WTC11 (cell line): ENCODE measurements around the gene COX7C. TPM values are rescaled to one million over a fixed set of nuclear protein-coding genes. Genes with fewer than 3 reads are reported as not detected.

Experiments used
- ATAC-seq: fragments of 200-7000 bp; cut with Tn5 transposase; 2 replicates; pipeline ENCODE4 v1.10.0; 2021; ENCODE audit warnings: mild to moderate bottlenecking, moderate library complexity
- CTCF ChIA-PET: fragments of 300-600 bp; sonication (Branson Sonifier 250); formaldehyde crosslinking; loops from one replicate; lab custom pipeline; 2021; ENCODE audit warnings: antibody characterized with exemption; lab: Charles Lee
- POLR2A ChIA-PET: fragments of 350-600 bp; sonication (Branson Sonifier 250); formaldehyde crosslinking; loops from one replicate; lab custom pipeline; 2021; ENCODE audit warnings: antibody characterized with exemption; lab: Charles Lee
- DNase-seq: peaks from one replicate; pipeline ENCODE4 v3.0.0; 2021; ENCODE audit warnings: low spot score
- H3K27ac Mint-ChIP-seq: 2 replicates; pipeline ENCODE4 v1.8.0; 2021; ENCODE audit warnings: mixed read lengths
- H3K27me3 Mint-ChIP-seq: 2 replicates; pipeline ENCODE4 v1.8.0; 2021; ENCODE audit warnings: low read depth, mild to moderate bottlenecking, moderate library complexity, mixed read lengths
- H3K36me3 Mint-ChIP-seq: 2 replicates; pipeline ENCODE4 v1.8.0; 2021; ENCODE audit warnings: mixed read lengths
- H3K4me1 Mint-ChIP-seq: 2 replicates; pipeline ENCODE4 v1.8.0; 2022; ENCODE audit warnings: mixed read lengths
- H3K4me3 Mint-ChIP-seq: 2 replicates; pipeline ENCODE4 v1.8.0; 2021; ENCODE audit warnings: mild to moderate bottlenecking, moderate library complexity, mixed read lengths
- H3K9me3 Mint-ChIP-seq: 2 replicates; pipeline ENCODE4 v1.8.0; 2021; ENCODE audit warnings: mixed read lengths
- AFF4 ChIP-seq: sonication (generic); formaldehyde crosslinking; IDR thresholded peaks from 2 replicates; pipeline ENCODE4 v1.8.1; 2023; ENCODE audit warnings: mild to moderate bottlenecking, missing genetic modification reagents, borderline replicate concordance
- ATF1 ChIP-seq: sonication (generic); formaldehyde crosslinking; IDR thresholded peaks from 2 replicates; pipeline ENCODE4 v1.8.1; 2023; ENCODE audit warnings: mild to moderate bottlenecking, moderate library complexity, missing genetic modification reagents
- CREM ChIP-seq: sonication (generic); formaldehyde crosslinking; IDR thresholded peaks from 2 replicates; pipeline ENCODE4 v1.8.1; 2022; ENCODE audit warnings: mild to moderate bottlenecking, missing genetic modification reagents, moderate library complexity
- E2F5 ChIP-seq: sonication (generic); formaldehyde crosslinking; IDR thresholded peaks from 2 replicates; pipeline ENCODE4 v1.8.1; 2022; ENCODE audit warnings: mild to moderate bottlenecking, moderate library complexity, missing genetic modification reagents
- ERG ChIP-seq: fragments of 250-450 bp; sonication (Bioruptor Pico); IDR thresholded peaks from 2 replicates; pipeline ENCODE4 v1.8.0; 2021; ENCODE audit warnings: mild to moderate bottlenecking
- NR1H2 ChIP-seq: sonication (generic); formaldehyde crosslinking; IDR thresholded peaks from 2 replicates; pipeline ENCODE4 v1.9.0; 2021; ENCODE audit warnings: mild to moderate bottlenecking, moderate library complexity, missing genetic modification reagents
- RELA ChIP-seq: sonication (generic); formaldehyde crosslinking; IDR thresholded peaks from 2 replicates; pipeline ENCODE4 v1.8.1; 2022; ENCODE audit warnings: missing genetic modification reagents, mild to moderate bottlenecking, borderline replicate concordance
- SOX15 ChIP-seq: fragments of 250-450 bp; sonication (Bioruptor Pico); IDR thresholded peaks from 2 replicates; pipeline ENCODE4 v1.9.0; 2021; ENCODE audit warnings: mild to moderate bottlenecking
- ZNF232 ChIP-seq: sonication (generic); formaldehyde crosslinking; IDR thresholded peaks from 2 replicates; pipeline ENCODE4 v1.8.0; 2022; ENCODE audit warnings: mild to moderate bottlenecking, missing genetic modification reagents
- total RNA-seq: library from RNA; stranded (reverse); gene quantifications from 3 replicates; pipeline ENCODE4 v1.2.3, GENCODE V29; 2021
- TF ChIP-seq, protein P1 (sequence below): fragments of 250-450 bp; sonication (Bioruptor Pico); conservative IDR thresholded peaks from 2 replicates; pipeline ENCODE4 v1.9.0; 2021; ENCODE audit warnings: mild to moderate bottlenecking
- TF ChIP-seq, protein P2 (sequence below): sonication (generic); formaldehyde crosslinking; IDR thresholded peaks from 2 replicates; pipeline ENCODE4 v1.8.1; 2023; ENCODE audit warnings: mild to moderate bottlenecking, missing genetic modification reagents
- TF ChIP-seq, protein P3 (sequence below): fragments of 250-450 bp; sonication (Bioruptor Pico); IDR thresholded peaks from 2 replicates; pipeline ENCODE4 v1.9.0; 2021; ENCODE audit warnings: moderate library complexity, mild to moderate bottlenecking, inconsistent platforms, borderline replicate concordance
- TF ChIP-seq, protein P4 (sequence below): fragments of 250-450 bp; sonication (Bioruptor Pico); IDR thresholded peaks from 2 replicates; pipeline ENCODE4 v1.9.0; 2021; ENCODE audit warnings: mild to moderate bottlenecking, borderline replicate concordance

The COX7C gene
- total RNA-seq, 1 experiment from 2014 or later = 858 TPM

DNA sequence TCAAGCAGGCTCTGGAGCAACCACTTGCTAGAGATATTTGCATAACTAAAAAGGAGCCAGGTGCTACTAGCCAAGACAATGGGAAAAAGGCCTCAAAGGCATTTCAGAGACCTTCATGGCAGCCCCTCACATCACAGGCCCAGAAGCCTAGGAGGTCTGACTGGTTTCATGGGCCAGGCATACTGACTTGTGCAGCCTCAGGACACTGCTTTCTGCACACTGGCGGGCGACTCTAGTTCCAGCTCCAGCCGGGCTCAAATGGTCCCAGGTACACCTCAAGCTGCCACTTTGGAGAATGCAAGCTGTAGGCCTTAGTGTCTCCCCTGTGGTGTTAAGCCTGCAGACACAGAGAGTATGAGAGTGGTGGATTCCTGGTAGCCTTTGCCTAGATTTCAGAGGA is 27.1 kb downstream of the COX7C start (continued):
- TF ChIP-seq, protein P1, sequence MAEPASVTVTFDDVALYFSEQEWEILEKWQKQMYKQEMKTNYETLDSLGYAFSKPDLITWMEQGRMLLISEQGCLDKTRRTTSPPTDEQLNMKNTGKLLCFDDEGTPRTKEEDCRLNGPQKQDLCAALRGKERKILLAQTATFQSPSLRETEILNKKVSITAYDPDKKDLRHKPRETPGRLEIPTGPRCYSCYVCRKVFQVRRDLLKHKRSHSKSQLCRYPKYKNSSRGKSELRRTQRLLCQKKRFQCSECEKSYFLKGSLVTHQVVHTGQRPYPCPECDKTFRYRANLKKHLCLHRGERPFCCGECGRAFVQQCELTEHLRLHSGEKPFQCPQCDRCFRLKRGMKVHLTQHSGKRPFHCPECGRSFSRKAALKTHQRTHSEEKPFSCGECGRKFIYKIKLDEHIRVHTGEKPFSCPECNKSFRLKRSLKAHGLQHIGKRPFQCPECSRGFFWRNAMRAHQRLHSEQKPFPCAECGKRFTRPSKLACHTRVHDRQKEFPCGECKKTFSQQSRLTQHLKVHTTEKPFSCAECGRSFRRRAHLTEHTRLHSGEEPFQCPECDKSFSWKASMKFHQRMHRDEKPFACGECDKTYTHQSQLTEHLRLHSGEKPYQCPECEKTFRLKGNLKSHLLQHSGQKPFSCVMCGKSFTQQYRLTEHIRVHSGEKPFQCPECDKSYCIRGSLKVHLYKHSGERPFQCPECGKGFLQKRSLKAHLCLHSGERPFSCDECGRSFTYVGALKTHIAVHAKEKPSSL = 0 out of 2 replicates have a peak, but pooled peaks have one; percentile 37

GRCh38 chr5:86645885-86646284 is 28.1 kb downstream of the COX7C start:
- Mint-ChIP-seq H3K36me3 (no peaks in the 10 kb centered on the region), H3K4me1 (peaks cover 79% of the 10 kb centered on the region), H3K27me3 (no peaks in the 10 kb centered on the region), H3K4me3 (0 out of 2 replicates have a peak overlapping the region, but pooled peaks have one; percentile 3), H3K9me3 (no peaks in the 10 kb centered on the region), H3K27ac (peak overlapping the region; percentile 97)
- CTCF ChIA-PET = interaction anchor here (1.5 kb wide), 1 partner anchor 182 kb away, joined by 3 read pairs; no protein-coding TSS in a partner anchor
- peak; percentile 13; the same call in 1 of the 2 replicates for ATAC-seq
- POLR2A ChIA-PET = no interaction called here
- no peak for DNase-seq
- TF ChIP-seq NR1H2 (CRISPR knock-in tag) (no peak), ATF1 (CRISPR knock-in tag) (no peak)

GRCh38 chr5:86646671-86647070 is 28.9 kb downstream of the COX7C start:
- Mint-ChIP-seq H3K36me3 (no peaks in the 10 kb centered on the region), H3K9me3 (no peaks in the 10 kb centered on the region), H3K4me1 (peaks cover 71% of the 10 kb centered on the region), H3K27me3 (no peaks in the 10 kb centered on the region), H3K4me3 (no peak overlapping the region), H3K27ac (peak overlapping the region; percentile 88)
- no peak for DNase-seq
- no peak for TF ChIP-seq AFF4
- TF ChIP-seq, protein P2, sequence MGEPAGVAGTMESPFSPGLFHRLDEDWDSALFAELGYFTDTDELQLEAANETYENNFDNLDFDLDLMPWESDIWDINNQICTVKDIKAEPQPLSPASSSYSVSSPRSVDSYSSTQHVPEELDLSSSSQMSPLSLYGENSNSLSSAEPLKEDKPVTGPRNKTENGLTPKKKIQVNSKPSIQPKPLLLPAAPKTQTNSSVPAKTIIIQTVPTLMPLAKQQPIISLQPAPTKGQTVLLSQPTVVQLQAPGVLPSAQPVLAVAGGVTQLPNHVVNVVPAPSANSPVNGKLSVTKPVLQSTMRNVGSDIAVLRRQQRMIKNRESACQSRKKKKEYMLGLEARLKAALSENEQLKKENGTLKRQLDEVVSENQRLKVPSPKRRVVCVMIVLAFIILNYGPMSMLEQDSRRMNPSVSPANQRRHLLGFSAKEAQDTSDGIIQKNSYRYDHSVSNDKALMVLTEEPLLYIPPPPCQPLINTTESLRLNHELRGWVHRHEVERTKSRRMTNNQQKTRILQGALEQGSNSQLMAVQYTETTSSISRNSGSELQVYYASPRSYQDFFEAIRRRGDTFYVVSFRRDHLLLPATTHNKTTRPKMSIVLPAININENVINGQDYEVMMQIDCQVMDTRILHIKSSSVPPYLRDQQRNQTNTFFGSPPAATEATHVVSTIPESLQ (CRISPR knock-in tag) = no peak
- ChIA-PET POLR2A (no interaction called here), CTCF (no interaction called here)
- ATAC-seq = no peak

DNA sequence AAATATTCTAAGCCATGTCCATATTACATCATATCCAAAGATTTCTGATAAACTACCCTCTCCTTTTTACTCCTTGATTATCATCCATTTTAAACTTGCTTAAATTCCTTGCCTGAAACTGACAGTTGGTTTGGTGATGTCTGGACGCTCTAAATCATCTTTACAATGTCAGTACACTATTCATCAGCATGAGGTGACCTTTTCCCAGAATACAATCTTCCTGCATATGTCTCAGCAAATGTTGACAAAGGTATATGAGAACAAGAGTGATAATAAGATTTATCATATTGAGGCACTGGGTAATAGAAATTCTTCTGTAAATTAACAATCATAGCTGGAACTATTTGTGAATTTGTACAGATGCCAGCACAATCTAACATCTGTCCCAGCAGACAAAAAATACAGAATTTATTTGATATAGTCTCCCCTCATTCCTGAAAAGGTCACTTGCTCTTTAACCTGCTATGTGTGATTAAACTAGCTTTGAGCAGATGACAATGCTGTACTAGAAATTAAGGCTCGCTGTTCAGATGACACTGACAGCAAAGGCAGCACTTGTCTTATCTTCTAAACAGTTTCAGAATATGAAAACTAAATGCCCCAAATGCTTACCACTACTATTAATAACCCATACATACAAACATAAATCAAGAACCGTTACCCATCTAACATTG is 32.2 kb downstream of the COX7C start:
- peak overlapping the region; percentile 36; the same call in 1 of the 2 replicates for H3K27ac Mint-ChIP-seq
- CTCF ChIA-PET = no interaction called here
- H3K27me3 Mint-ChIP-seq = no peaks in the 10 kb centered on the region
- H3K9me3 Mint-ChIP-seq = no peaks in the 10 kb centered on the region
- H3K4me3 Mint-ChIP-seq = no peak overlapping the region
- no peak for DNase-seq
- H3K4me1 Mint-ChIP-seq = peaks cover 62% of the 10 kb centered on the region
- POLR2A ChIA-PET = no interaction called here
- H3K36me3 Mint-ChIP-seq = no peaks in the 10 kb centered on the region
- no peak for ATAC-seq
- TF ChIP-seq ERG (no peak), E2F5 (CRISPR knock-in tag) (no peak), RELA (CRISPR knock-in tag) (no peak), SOX15 (CRISPR knock-in tag) (no peak), CREM (CRISPR knock-in tag) (no peak), ZNF232 (CRISPR knock-in tag) (no peak)
- TF ChIP-seq, protein P3, sequence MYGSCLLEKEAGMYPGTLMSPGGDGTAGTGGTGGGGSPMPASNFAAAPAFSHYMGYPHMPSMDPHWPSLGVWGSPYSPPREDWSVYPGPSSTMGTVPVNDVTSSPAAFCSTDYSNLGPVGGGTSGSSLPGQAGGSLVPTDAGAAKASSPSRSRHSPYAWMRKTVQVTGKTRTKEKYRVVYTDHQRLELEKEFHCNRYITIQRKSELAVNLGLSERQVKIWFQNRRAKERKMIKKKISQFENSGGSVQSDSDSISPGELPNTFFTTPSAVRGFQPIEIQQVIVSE = no peak
- TF ChIP-seq, protein P4, sequence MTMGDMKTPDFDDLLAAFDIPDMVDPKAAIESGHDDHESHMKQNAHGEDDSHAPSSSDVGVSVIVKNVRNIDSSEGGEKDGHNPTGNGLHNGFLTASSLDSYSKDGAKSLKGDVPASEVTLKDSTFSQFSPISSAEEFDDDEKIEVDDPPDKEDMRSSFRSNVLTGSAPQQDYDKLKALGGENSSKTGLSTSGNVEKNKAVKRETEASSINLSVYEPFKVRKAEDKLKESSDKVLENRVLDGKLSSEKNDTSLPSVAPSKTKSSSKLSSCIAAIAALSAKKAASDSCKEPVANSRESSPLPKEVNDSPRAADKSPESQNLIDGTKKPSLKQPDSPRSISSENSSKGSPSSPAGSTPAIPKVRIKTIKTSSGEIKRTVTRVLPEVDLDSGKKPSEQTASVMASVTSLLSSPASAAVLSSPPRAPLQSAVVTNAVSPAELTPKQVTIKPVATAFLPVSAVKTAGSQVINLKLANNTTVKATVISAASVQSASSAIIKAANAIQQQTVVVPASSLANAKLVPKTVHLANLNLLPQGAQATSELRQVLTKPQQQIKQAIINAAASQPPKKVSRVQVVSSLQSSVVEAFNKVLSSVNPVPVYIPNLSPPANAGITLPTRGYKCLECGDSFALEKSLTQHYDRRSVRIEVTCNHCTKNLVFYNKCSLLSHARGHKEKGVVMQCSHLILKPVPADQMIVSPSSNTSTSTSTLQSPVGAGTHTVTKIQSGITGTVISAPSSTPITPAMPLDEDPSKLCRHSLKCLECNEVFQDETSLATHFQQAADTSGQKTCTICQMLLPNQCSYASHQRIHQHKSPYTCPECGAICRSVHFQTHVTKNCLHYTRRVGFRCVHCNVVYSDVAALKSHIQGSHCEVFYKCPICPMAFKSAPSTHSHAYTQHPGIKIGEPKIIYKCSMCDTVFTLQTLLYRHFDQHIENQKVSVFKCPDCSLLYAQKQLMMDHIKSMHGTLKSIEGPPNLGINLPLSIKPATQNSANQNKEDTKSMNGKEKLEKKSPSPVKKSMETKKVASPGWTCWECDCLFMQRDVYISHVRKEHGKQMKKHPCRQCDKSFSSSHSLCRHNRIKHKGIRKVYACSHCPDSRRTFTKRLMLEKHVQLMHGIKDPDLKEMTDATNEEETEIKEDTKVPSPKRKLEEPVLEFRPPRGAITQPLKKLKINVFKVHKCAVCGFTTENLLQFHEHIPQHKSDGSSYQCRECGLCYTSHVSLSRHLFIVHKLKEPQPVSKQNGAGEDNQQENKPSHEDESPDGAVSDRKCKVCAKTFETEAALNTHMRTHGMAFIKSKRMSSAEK (CRISPR knock-in tag) = no peak
